H9 (cell line): ENCODE data around the gene GAS1. TPM values are rescaled to one million over a fixed set of nuclear protein-coding genes. Genes with fewer than 3 reads are reported as not detected.

ENCODE experiments used
- DNase-seq: peaks from one replicate; pipeline ENCODE4 v3.0.0-alpha.2; 2017
- H2AFZ ChIP-seq: one replicate; pipeline ENCODE4 v1.6.1; 2013; ENCODE audit warnings: mild to moderate bottlenecking, low read length, control low read depth, moderate library complexity
- H2AK5ac ChIP-seq: 2 replicates; pipeline ENCODE4 v1.6.1; 2013; ENCODE audit warnings: low read length, control low read depth, mixed read lengths; ENCODE audit not compliant: insufficient read length
- H2BK120ac ChIP-seq: one replicate; pipeline ENCODE4 v1.6.1; 2013; ENCODE audit warnings: low read depth, mild to moderate bottlenecking, low read length, control low read depth, inconsistent platforms; ENCODE audit not compliant: poor library complexity, severe bottlenecking
- H2BK12ac ChIP-seq: 2 replicates; pipeline ENCODE4 v1.6.1; 2013; ENCODE audit warnings: low read length, control low read depth, mixed read lengths, low read depth; ENCODE audit not compliant: insufficient read length
- H2BK15ac ChIP-seq: 2 replicates; pipeline ENCODE4 v1.6.1; 2013; ENCODE audit warnings: low read depth, low read length, control low read depth
- H2BK20ac ChIP-seq: one replicate; pipeline ENCODE4 v1.6.1; 2013; ENCODE audit warnings: low read depth, mild to moderate bottlenecking, low read length, control low read depth, inconsistent platforms; ENCODE audit not compliant: poor library complexity, severe bottlenecking
- H2BK5ac ChIP-seq: 2 replicates; pipeline ENCODE4 v1.6.1; 2013; ENCODE audit warnings: low read length, control low read depth, mixed read lengths; ENCODE audit not compliant: insufficient read length
- H3K14ac ChIP-seq: 2 replicates; pipeline ENCODE4 v1.6.1; 2013; ENCODE audit warnings: low read length, control low read depth; ENCODE audit not compliant: insufficient read depth
- H3K18ac ChIP-seq: 2 replicates; pipeline ENCODE4 v1.6.1; 2013; ENCODE audit warnings: low read depth, mild to moderate bottlenecking, mixed read lengths, low read length, control low read depth; ENCODE audit not compliant: insufficient read length
- H3K23ac ChIP-seq: 2 replicates; pipeline ENCODE4 v1.6.1; 2013; ENCODE audit warnings: low read length, control low read depth, mixed read lengths, low read depth; ENCODE audit not compliant: insufficient read length
- H3K23me2 ChIP-seq: 2 replicates; pipeline ENCODE4 v1.6.1; 2013; ENCODE audit warnings: low read depth, mild to moderate bottlenecking, mixed read lengths, low read length, control low read depth; ENCODE audit not compliant: insufficient read length, poor library complexity, severe bottlenecking
- H3K27ac ChIP-seq: 2 replicates; pipeline ENCODE4 v1.5.1; 2013; ENCODE audit warnings: low read length, control low read depth, mixed read lengths, low read depth; ENCODE audit not compliant: insufficient read length
- H3K27me3 ChIP-seq: 2 replicates; pipeline ENCODE4 v1.6.1; 2013; ENCODE audit warnings: low read length, control low read depth, inconsistent platforms; ENCODE audit not compliant: insufficient read depth
- H3K4ac ChIP-seq: 2 replicates; pipeline ENCODE4 v1.6.1; 2013; ENCODE audit warnings: low read depth, mild to moderate bottlenecking, control low read depth, inconsistent platforms, low read length, moderate library complexity
- H3K4me1 ChIP-seq: 2 replicates; pipeline ENCODE4 v1.6.1; 2013; ENCODE audit warnings: low read length, control low read depth, inconsistent platforms; ENCODE audit not compliant: insufficient read depth
- H3K4me2 ChIP-seq: 2 replicates; pipeline ENCODE4 v1.6.1; 2013; ENCODE audit warnings: low read length, control low read depth, mixed read lengths; ENCODE audit not compliant: insufficient read length, insufficient read depth
- H3K56ac ChIP-seq: 2 replicates; pipeline ENCODE4 v1.6.1; 2013; ENCODE audit warnings: low read depth, mild to moderate bottlenecking, mixed read lengths, low read length, control low read depth; ENCODE audit not compliant: insufficient read length
- H3K79me1 ChIP-seq: 2 replicates; pipeline ENCODE4 v1.6.1; 2013; ENCODE audit warnings: low read depth, mild to moderate bottlenecking, moderate library complexity, low read length, control low read depth, inconsistent platforms; ENCODE audit not compliant: insufficient read depth, poor library complexity, severe bottlenecking
- H3K79me2 ChIP-seq: 2 replicates; pipeline ENCODE4 v1.6.1; 2013; ENCODE audit warnings: low read length, control low read depth, inconsistent platforms; ENCODE audit not compliant: insufficient read depth
- H3K9ac ChIP-seq: 2 replicates; pipeline ENCODE4 v1.6.1; 2013; ENCODE audit warnings: low read length, control low read depth, mixed read lengths; ENCODE audit not compliant: insufficient read length; ENCODE audit errors: extremely low read depth
- H3K9me3 ChIP-seq: one replicate; pipeline ENCODE4 v1.6.1; 2013; ENCODE audit warnings: low read depth, low read length, inconsistent platforms; ENCODE audit not compliant: control insufficient read depth
- H3T11ph ChIP-seq: one replicate; pipeline ENCODE4 v1.6.1; 2013; ENCODE audit warnings: mild to moderate bottlenecking, low read length, control low read depth, inconsistent platforms
- H4K20me1 ChIP-seq: one replicate; pipeline ENCODE4 v1.6.1; 2013; ENCODE audit not compliant: control insufficient read depth, insufficient read length, insufficient read depth
- H4K5ac ChIP-seq: 2 replicates; pipeline ENCODE4 v1.6.1; 2013; ENCODE audit warnings: low read depth, mild to moderate bottlenecking, mixed read lengths, low read length, control low read depth; ENCODE audit not compliant: insufficient read length
- H4K8ac ChIP-seq: replicated peaks from 2 replicates; pipeline ENCODE4 v1.6.1; 2013; ENCODE audit warnings: low read length, control low read depth, mixed read lengths, low read depth; ENCODE audit not compliant: insufficient read length
- H4K91ac ChIP-seq: 2 replicates; pipeline ENCODE4 v1.6.1; 2013; ENCODE audit warnings: low read depth, mild to moderate bottlenecking, moderate library complexity, mixed read lengths, low read length, control low read depth; ENCODE audit not compliant: insufficient read length
- H3K27ac Mint-ChIP-seq, 3 experiments: 2 replicates in 2 of 3; 3 replicates in 1 of 3; pipeline ENCODE4 v1.8.0; 2020 to 2021; ENCODE audit warnings: mixed read lengths in 3 of 3, mild to moderate bottlenecking in 1 of 3, moderate library complexity in 1 of 3
- H3K27me3 Mint-ChIP-seq: 2 replicates; pipeline ENCODE4 v1.8.0; 2021; ENCODE audit warnings: low read depth, mild to moderate bottlenecking, moderate library complexity, mixed read lengths
- H3K36me3 Mint-ChIP-seq, 3 experiments: 2 replicates in 2 of 3; 3 replicates in 1 of 3; pipeline ENCODE4 v1.8.0; 2020 to 2021; ENCODE audit warnings: low read depth in 3 of 3, mixed read lengths in 3 of 3; ENCODE audit not compliant: insufficient read depth in 1 of 3
- H3K4me1 Mint-ChIP-seq, 2 experiments: 2 replicates each; pipeline ENCODE4 v1.8.0; 2020; ENCODE audit warnings: mixed read lengths in 2 of 2
- H3K4me3 Mint-ChIP-seq, 2 experiments: 2 replicates in 1 of 2; 3 replicates in 1 of 2; pipeline ENCODE4 v1.8.0; 2020 to 2021; ENCODE audit warnings: mild to moderate bottlenecking in 2 of 2, mixed read lengths in 2 of 2, moderate library complexity in 1 of 2
- H3K9me3 Mint-ChIP-seq, 2 experiments: 2 replicates in 1 of 2; 3 replicates in 1 of 2; pipeline ENCODE4 v1.8.0; 2020; ENCODE audit warnings: mild to moderate bottlenecking in 2 of 2, mixed read lengths in 2 of 2, moderate library complexity in 1 of 2
- CTCF ChIP-seq: fragments of 200-600 bp; sonication (generic); conservative IDR thresholded peaks from 3 replicates; pipeline ENCODE4 v1.8.0; 2021; ENCODE audit warnings: antibody characterized with exemption, mild to moderate bottlenecking
- WGBS: extraction: QIAGEN DNeasy Blood & Tissue Kit; methylation state at CpG from one replicate; pipeline ENCODE4 v1.1.7; 2013; ENCODE audit warnings: missing lambda C conversion rate, low lambda C conversion rate, mixed read lengths; ENCODE audit not compliant: insufficient read length; ENCODE audit errors: extremely low coverage; 5-methylcytosine and 5-hydroxymethylcytosine counted together
- total RNA-seq: library from RNA; stranded (reverse); gene quantifications from 2 replicates; pipeline ENCODE4 v1.2.1, GENCODE V29; 2021

The GAS1 gene
- total RNA-seq, 1 experiment from 2014 or later, result 2.3 TPM

- Histone ChIP-seq H3K4me1 (peaks cover 9% of the 10 kb centered on the region; the same call in 1 of the 2 replicates), H3K18ac (no peak overlapping the region), H3K56ac (no peak overlapping the region), H4K8ac (no peak overlapping the region), H3K79me2 (no peaks in the 10 kb centered on the region), H2BK20ac (no peak overlapping the region), H3K27me3 (peaks cover 32% of the 10 kb centered on the region; the same call in 1 of the 2 replicates), H4K91ac (no peak overlapping the region), H2AK5ac (no peak overlapping the region), H3K4ac (no peak overlapping the region), H2BK5ac (no peak overlapping the region), H3K27ac (no peak overlapping the region), H3K9me3 (no peaks in the 10 kb centered on the region), H2BK120ac (no peak overlapping the region), H3T11ph (no peak overlapping the region), H2AFZ (no peak overlapping the region), H3K79me1 (no peaks in the 10 kb centered on the region), H2BK15ac (no peak overlapping the region), H4K20me1 (no peaks in the 10 kb centered on the region), H3K14ac (no peak overlapping the region), H3K23ac (no peak overlapping the region), H4K5ac (no peak overlapping the region), H3K23me2 (peaks cover 27% of the 10 kb centered on the region), H3K9ac (no peak overlapping the region), H2BK12ac (no peak overlapping the region), H3K4me2 (peak overlapping the region; percentile 69)
- no peak for TF ChIP-seq CTCF
- H3K36me3 Mint-ChIP-seq, result peaks cover 0 to 4% (median 1%) of the 10 kb centered on the region in 3 experiments; a peak in 3 of 7 replicates
- no peak overlapping the region for H3K27ac Mint-ChIP-seq
- H3K27me3 Mint-ChIP-seq, result peaks cover 73% of the 10 kb centered on the region
- peak overlapping the region; percentile 69 to 90 for H3K4me3 Mint-ChIP-seq
- WGBS, result no CpG with 5 or more reads among the region's 27 CpGs
- peaks cover 63 to 64% of the 10 kb centered on the region in 2 experiments for H3K4me1 Mint-ChIP-seq
- H3K9me3 Mint-ChIP-seq, result peaks cover 0 to 2% of the 10 kb centered on the region in 2 experiments
- DNase-seq, result peak; percentile 52
Measured at GRCh38 chr9:86944796-86945727, 2.2 kb downstream of the GAS1 start.
